GM19438 (cell line): ENCODE data around the gene ARMC12.

Experiments
- ATAC-seq: cut with Tn5 transposase; IDR thresholded peaks from one replicate; pipeline ENCODE4 v1.9.1; 2021; ENCODE audit warnings: low read depth; ENCODE audit not compliant: unreplicated experiment

Gene ARMC12

GRCh38 chr6:35718375-35718736, 18.5 kb upstream of the ARMC12 start:
- ATAC-seq: no peak

DNA sequence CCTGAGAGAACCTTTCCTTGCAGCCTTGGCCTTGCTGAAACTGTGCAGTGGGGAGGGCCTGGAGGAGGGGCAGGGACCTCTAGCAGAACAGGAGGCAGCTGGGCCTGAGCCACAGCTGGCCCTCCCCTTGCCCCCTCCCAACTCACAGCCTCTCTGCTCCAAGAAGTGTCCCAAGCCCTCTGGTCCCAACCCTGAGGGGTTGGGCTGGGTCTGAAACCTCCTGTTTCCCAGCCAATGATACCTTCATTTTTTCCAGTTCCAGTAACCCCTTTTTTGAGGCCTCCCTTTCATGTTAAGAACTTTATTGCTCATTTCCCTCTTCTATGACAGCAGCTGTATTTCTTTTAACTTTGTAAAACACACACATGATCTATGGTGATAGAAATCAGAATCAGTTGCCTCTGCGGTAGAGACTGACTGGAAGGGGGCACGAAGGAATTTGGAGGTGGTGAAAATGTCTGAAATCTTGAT, 17.9 kb upstream of the ARMC12 start:
- no peak for ATAC-seq

DNA sequence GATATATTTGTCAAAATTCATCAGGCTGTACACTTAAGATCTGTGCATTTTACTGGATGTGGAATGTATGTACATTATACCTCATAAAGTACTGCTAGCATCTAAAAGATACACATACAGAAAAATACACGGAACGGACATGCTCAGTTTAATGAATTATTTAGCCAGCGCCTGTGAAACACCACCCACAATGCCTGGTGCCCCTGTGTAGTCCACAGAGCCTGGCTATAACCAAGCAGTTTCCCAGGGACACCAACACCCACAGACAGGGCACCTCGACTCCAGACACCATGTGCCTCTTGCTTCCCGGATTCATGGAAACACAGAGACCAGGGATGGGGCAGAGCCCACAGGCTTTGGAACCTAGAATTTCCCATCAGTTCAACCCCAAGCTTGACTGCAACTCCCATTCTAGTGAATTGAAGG, 17.4 kb upstream of the ARMC12 start:
- peak; percentile 30 for ATAC-seq

DNA sequence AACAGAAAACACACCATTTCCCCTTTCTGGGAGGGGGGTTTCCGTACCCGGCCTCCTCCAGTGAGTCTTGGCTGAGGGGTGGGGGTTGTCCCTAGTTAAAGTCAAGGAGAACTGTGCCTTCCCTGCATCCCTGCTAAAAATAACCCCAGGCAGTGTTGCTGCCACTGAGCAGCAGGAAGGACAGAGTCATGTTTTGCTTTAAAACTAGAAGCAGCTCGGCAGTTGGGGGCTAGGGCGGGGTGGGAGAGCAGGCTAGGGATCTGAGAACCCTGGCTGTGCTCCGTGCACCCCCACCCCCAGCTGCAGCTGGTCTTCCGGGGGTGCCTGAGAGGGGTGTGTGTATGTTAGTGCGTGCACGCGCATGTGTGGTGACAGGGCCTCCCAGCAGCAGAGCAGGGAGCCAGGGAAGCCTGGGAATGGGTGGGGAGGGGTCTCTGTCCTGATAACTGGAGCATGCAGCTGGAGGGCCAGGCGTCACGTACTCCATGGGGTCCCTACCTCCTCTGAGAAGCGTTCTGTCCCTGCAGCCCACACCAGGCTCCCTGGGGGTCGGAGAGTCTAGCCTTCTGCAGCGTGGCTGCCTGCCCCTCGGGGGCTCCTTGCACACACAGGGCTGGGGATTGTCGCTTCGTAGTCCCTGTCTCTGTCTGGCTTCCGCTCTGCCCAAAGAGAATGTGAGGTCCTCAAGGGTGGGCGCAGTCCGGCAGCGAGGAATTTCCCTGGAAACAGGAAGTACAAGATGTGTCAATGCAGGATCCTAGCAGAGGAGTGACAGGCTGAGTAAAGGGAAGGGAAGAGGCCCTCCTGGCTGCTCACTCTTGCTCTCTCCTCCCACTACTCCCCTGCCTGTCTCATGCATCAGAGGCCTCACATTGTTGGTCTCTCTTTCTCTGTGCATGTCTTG, 16.8 kb upstream of the ARMC12 start:
- ATAC-seq: peak; percentile 60

DNA sequence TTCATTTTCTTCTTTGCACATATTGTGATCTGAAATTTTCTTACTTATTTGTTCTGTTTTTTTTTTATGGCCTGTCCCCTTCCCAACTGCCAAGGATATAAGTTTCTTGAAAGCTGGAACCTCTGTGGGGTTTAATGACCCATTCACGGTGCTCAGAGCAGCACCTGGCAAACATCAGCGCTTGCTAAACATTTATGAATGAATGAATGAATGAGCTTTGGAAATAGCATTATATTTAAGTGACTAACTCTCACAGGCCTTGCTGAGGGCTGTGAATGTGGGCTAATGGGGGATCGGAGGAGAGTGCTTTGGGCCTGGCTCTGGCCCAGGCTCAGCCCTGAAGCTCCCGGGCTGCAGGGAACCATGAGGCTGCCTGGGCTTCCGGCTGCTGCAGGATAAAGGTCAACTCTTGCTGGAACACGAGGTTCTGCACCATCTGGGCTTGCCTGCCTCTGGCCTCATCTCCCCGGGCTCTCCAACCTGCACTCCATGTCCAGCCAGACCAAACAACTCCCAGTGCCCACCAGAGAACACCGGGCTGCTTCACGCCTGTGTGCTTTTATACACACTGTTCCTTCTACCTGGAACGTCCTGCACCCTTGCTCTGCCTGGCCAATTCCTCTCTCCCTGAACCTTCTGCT, 14.6 kb upstream of the ARMC12 start:
- no peak for ATAC-seq

- no peak for ATAC-seq
Measured at GRCh38 chr6:35723587-35723986, 13.2 kb upstream of the ARMC12 start.

GRCh38 chr6:35724059-35724458, 12.8 kb upstream of the ARMC12 start:
- ATAC-seq: no peak

- no peak for ATAC-seq
Measured at GRCh38 chr6:35724471-35724870, 12.4 kb upstream of the ARMC12 start.

- ATAC-seq: no peak
Measured at GRCh38 chr6:35725081-35725708, 11.6 kb upstream of the ARMC12 start.

- no peak for ATAC-seq
Measured at GRCh38 chr6:35725721-35726438, 11.0 kb upstream of the ARMC12 start.

DNA sequence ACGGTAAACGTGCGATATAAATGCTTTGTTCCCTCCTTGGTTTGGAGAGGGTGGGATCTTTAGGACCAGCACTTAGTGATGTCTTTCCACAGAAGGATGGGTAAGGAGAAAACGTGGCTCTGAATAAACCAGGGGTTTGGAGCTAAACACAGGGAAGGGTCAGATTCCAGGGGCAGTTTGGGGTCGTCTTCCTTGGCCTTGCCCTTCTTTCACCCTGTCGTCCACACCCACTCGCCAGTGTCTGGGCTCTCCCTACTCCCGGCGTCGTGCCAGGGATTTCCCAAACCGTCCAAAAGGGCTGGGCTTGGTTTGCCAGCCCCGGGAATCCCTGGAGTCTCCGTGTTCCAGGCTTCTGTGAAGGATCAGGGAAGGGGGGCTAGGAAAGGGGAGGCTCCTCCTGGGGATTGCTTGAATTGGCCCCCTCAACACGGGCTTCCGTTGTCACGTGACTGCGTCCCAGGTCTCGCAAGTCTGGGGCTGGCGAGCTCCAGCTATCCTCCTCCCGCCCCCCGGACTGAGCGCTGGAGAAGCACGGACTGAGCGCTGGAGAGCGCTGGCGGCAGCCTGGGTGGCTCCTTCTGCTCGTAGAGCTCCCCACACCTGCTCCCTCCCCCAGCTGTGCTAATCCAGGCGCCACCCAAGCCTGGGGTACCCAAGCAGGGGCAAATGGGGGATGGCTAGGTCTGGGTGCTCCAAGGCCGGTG, 9.4 kb upstream of the ARMC12 start:
- peak; percentile 13 for ATAC-seq

GRCh38 chr6:35727935-35728682, 8.7 kb upstream of the ARMC12 start:
- peak; percentile 37 for ATAC-seq

DNA sequence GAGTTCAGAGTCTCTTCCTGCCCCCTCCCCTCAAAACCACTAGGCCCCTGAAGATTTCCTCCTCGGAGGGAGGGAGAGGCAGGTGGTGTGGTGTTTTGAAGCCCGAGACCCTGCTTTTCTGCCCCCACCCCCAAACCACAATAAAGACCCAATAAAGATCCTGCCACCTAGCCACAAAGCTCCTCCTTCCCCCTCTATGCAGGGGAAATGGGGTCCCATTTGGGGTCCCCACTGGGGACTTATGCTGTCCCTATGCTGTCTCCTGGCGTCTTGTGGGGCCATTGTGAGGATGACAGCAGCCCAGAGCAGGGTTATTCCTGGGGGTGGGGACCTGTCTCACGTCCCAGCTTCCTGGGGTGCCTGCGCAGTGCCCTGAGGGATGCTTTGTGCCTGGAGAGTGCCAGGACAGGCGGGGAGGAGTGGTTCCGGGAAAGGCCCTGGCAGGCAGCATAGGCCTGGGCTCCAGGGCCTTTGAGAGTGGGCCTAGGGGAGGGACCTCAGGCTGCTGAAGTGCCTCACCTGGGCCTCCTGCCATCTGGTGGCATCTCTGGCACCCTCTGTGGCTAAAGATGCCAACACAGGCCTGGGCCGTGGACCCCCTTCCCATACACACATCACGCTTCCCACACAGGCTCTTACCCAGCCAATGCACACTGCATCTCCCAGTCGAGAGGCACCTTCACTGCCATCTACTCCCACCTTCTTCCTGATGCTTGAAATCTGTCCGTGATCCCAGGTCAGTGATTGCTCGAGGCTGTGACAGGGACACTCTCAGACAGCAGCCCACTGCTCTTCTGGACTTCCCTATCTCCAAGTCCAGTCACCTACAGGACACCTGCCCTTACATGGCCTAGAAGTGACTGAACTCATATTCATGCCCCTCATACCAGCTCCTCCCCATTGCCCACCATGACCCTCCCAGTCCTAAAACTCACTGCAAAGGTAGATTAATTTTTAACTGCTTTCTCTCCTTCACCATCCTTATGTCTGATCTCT, 7.9 kb upstream of the ARMC12 start:
- no peak for ATAC-seq

DNA sequence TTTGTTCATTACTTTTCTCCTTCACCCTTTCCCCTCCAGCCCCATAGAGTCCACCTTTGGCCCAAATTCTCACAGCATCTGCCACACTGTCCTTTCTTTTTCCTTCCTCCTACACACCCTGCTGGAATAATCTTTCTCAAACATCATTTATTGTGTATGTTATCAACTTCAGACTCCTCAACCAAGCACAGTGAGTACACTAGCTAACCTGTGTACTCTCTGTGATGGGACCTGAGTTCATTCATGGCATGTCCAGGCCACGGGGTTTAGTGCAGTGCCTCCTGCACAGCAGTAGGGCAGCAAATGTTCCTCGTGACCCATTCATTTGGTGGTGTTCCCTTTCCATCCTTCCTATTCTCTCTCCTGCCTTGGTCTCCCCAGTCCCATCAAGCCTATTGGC, 7.1 kb upstream of the ARMC12 start:
- ATAC-seq: no peak

DNA sequence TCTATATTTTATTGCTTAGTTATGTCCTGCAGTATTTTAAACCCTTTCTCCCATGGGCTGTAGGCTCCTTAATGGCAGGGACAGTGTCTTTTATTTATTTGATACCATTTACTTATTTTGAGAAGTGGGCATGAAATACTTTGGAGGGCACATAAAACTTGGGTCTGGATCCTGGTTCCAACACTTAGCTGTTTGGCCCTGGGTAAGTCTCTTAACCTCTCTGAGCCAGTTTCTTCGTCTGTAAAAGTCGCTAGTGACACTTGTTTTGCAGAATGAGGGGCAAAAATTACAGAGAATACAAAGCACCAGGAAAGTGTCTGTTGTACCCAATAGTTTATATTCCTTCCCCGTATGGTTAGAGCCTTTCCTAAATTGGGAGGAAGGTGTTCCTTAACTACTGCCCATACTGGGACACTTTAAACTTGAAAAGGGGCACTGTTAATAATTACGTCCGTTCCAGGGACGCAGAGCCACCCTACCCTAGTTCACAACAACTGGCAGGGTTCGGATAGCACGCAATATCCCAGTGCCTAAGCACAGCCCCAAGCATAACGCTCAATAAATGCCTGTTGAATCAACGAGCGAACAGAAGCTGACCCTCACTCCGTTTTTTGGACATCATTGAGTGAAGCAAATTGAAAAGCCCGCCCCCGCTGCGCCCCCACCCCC, 6.0 kb upstream of the ARMC12 start:
- ATAC-seq: no peak

DNA sequence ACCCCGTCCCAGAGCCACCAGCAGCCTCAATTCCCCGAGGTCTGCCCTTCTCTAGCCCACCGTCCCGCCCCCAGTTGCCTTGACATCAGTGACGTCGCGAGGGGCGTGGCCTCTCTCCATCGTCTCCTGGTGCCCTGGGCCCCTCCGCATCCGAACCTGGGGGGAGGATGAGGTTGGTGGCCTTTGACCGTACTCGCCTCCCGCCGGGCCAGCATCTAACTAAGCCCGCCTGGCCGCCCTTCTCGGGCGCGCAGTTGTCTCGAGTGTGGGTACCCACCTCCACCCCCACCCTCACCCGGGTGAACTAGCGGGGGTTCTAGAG, 5.5 kb upstream of the ARMC12 start:
- ATAC-seq: peak; percentile 50

- ATAC-seq: peak; percentile 42
Measured at GRCh38 chr6:35731736-35732532, 4.9 kb upstream of the ARMC12 start.
